BJ (cell line): Measurements from ENCODE around the gene SCARB1. TPM values are rescaled to one million over a fixed set of nuclear protein-coding genes. Genes with fewer than 3 reads are reported as not detected.

Experiments
- CTCF ChIA-PET: fragments of 350-600 bp; formaldehyde crosslinking; extraction: SDS; loops from one replicate; lab custom pipeline; 2021; ENCODE audit warnings: antibody characterized with exemption, inconsistent platforms; lab: Yijun Ruan, JAX
- POLR2A ChIA-PET: fragments of 300-600 bp; sonication (Branson Sonifier 250); formaldehyde crosslinking; extraction: SDS; loops from one replicate; lab custom pipeline; 2021; ENCODE audit warnings: antibody characterized with exemption; lab: Charles Lee
- DNase-seq: peaks from one replicate; pipeline ENCODE4 v3.0.0-alpha.2; 2011; ENCODE audit warnings: low read depth
- H3K27me3 ChIP-seq: 2 replicates; pipeline ENCODE4 v1.6.0; 2011; ENCODE audit warnings: low read length; ENCODE audit not compliant: control insufficient read depth, insufficient read depth
- H3K36me3 ChIP-seq: 2 replicates; pipeline ENCODE4 v1.5.1; 2011; ENCODE audit warnings: low read length; ENCODE audit not compliant: control insufficient read depth, insufficient read depth
- H3K4me3 ChIP-seq: 2 replicates; pipeline ENCODE4 v1.5.1; 2011; ENCODE audit warnings: low read depth, mild to moderate bottlenecking, control low read depth, low read length
- CTCF ChIP-seq: IDR thresholded peaks from 2 replicates; pipeline ENCODE4 v1.5.1; 2011; ENCODE audit warnings: low read depth, mild to moderate bottlenecking, control low read depth, inconsistent platforms, low read length, moderate library complexity; ENCODE audit not compliant: insufficient read depth
- polyA plus RNA-seq: library from polyadenylated mRNA; depleted of rRNA; stranded (reverse); fragments of >200 nt; gene quantifications from 2 replicates; pipeline ENCODE4 v1.2.3, GENCODE V29; 2011; rRNA removed
- small RNA-seq: library from RNA; depleted of rRNA; stranded (forward); fragments of <200 nt; gene quantifications from one replicate; pipeline ENCODE3, GENCODE V24; 2012; ENCODE audit warnings: low replicate concordance, low read depth; ENCODE audit not compliant: insufficient read length

SCARB1 gene
- polyA plus RNA-seq, 1 experiment = 38.4 TPM

- Histone ChIP-seq H3K4me3 (no peak overlapping the region), H3K36me3 (no peaks in the 10 kb centered on the region), H3K27me3 (no peaks in the 10 kb centered on the region)
- no peak for DNase-seq
- POLR2A ChIA-PET = no interaction called here
- CTCF ChIA-PET = interaction anchor here (1.3 to 2.5 kb wide), 3 partner anchors 13 to 165 kb away, joined by 3 to 13 read pairs (median 4); no protein-coding TSS in a partner anchor
- no peak for TF ChIP-seq CTCF
These were observed 131.8 kb downstream of the SCARB1 start for GRCh38 chr12:124731869-124732268.

GRCh38 chr12:124730455-124730932 lies 133.2 kb downstream of the SCARB1 start:
- CTCF ChIA-PET = interaction anchor here (0.9 kb wide), 1 partner anchor 21 kb away, joined by 3 read pairs; no protein-coding TSS in a partner anchor
- DNase-seq = no peak
- Histone ChIP-seq H3K4me3 (no peak overlapping the region), H3K36me3 (no peaks in the 10 kb centered on the region), H3K27me3 (no peaks in the 10 kb centered on the region)
- TF ChIP-seq CTCF = no peak
- POLR2A ChIA-PET = no interaction called here

- TF ChIP-seq CTCF = no peak
- POLR2A ChIA-PET = no interaction called here
- DNase-seq = no peak
- no peaks in the 10 kb centered on the region for H3K27me3 ChIP-seq
- CTCF ChIA-PET = no interaction called here
- no peaks in the 10 kb centered on the region for H3K36me3 ChIP-seq
- no peak overlapping the region for H3K4me3 ChIP-seq
These were observed 135.7 kb downstream of the SCARB1 start for GRCh38 chr12:124727922-124728321.

GRCh38 chr12:124727264-124727800 lies 136.3 kb downstream of the SCARB1 start:
- DNase-seq = peak; percentile 50
- ChIA-PET POLR2A (interaction anchor here (0.5 kb wide), 1 partner anchor 16 kb away, joined by 4 read pairs; no protein-coding TSS in a partner anchor), CTCF (interaction anchor here (0.6 to 0.7 kb wide), 2 partner anchors 41 to 732 kb away, joined by 3 read pairs; no protein-coding TSS in a partner anchor)
- H3K27me3 ChIP-seq = no peaks in the 10 kb centered on the region
- TF ChIP-seq CTCF = no peak
- no peak overlapping the region for H3K4me3 ChIP-seq
- H3K36me3 ChIP-seq = no peaks in the 10 kb centered on the region

Small RNA genes lying within 50 kb of the gene (small RNA-seq; reads per million reads assigned to genes)
- not detected for gene RNU6-927P

Other genes starting within 250 kb of the SCARB1 start
- gene UBC, start 50.8 kb upstream of the SCARB1 start, polyA plus RNA-seq = 1,715 and 2,374 TPM in 2 replicates
- gene DHX37, start 125.3 kb upstream of the SCARB1 start, polyA plus RNA-seq = 5.9 and 10.6 TPM in 2 replicates
- gene BRI3BP, start 129.8 kb upstream of the SCARB1 start, polyA plus RNA-seq = 1.9 and 2.5 TPM in 2 replicates
- gene AACS, start 201.6 kb upstream of the SCARB1 start, polyA plus RNA-seq = 16.2 and 27.5 TPM in 2 replicates